Nephron progenitor cell (in vitro differentiated cells): ENCODE results near the gene TRIM8.

Source experiments
- DNase-seq: peaks from one replicate; pipeline ENCODE4 v3.0.0; 2021
- H3K27ac Mint-ChIP-seq: 2 replicates; pipeline ENCODE4 v1.8.0; 2021; ENCODE audit warnings: mild to moderate bottlenecking, moderate library complexity, mixed read lengths
- H3K27me3 Mint-ChIP-seq: 2 replicates; pipeline ENCODE4 v1.8.0; 2021; ENCODE audit warnings: mild to moderate bottlenecking, low read depth, mixed read lengths; ENCODE audit not compliant: poor library complexity
- H3K36me3 Mint-ChIP-seq: 2 replicates; pipeline ENCODE4 v1.8.0; 2021; ENCODE audit warnings: low read depth, mixed read lengths
- H3K4me1 Mint-ChIP-seq: 2 replicates; pipeline ENCODE4 v1.8.0; 2021; ENCODE audit warnings: mixed read lengths
- H3K4me3 Mint-ChIP-seq: 2 replicates; pipeline ENCODE4 v1.8.0; 2021; ENCODE audit warnings: mild to moderate bottlenecking, moderate library complexity, mixed read lengths
- H3K9me3 Mint-ChIP-seq: 2 replicates; pipeline ENCODE4 v1.8.0; 2021; ENCODE audit warnings: mild to moderate bottlenecking, moderate library complexity, mixed read lengths
- TF ChIP-seq, protein P1 (sequence below): fragments of 200-600 bp; sonication (generic); IDR thresholded peaks from 2 replicates; pipeline ENCODE4 v1.5.0; 2021; ENCODE audit warnings: antibody characterized with exemption

The TRIM8 gene

DNA sequence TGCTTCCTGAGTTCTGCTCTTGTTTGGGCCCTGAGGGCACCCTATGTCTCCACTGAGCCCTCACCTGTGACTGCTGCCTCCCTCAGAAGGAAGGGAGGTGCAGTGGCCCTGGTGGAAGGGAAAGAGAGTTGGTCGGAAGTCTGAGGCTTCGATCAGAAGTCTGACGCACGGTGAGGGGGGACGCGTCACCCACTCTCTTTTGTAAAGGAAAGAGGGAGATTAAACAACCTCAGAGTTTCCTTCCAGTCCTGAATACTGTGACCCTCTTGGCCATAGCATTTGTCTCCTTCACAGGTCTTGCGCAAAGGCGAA lies 31.4 kb upstream of the TRIM8 start:
- no peaks in the 10 kb centered on the region for H3K9me3 Mint-ChIP-seq
- H3K27ac Mint-ChIP-seq, result peak overlapping the region; percentile 83
- DNase-seq, result no peak
- peaks cover 3% of the 10 kb centered on the region for H3K27me3 Mint-ChIP-seq
- H3K36me3 Mint-ChIP-seq, result peaks cover 19% of the 10 kb centered on the region
- peaks cover 67% of the 10 kb centered on the region for H3K4me1 Mint-ChIP-seq
- no peak overlapping the region for H3K4me3 Mint-ChIP-seq
- TF ChIP-seq, protein P1, sequence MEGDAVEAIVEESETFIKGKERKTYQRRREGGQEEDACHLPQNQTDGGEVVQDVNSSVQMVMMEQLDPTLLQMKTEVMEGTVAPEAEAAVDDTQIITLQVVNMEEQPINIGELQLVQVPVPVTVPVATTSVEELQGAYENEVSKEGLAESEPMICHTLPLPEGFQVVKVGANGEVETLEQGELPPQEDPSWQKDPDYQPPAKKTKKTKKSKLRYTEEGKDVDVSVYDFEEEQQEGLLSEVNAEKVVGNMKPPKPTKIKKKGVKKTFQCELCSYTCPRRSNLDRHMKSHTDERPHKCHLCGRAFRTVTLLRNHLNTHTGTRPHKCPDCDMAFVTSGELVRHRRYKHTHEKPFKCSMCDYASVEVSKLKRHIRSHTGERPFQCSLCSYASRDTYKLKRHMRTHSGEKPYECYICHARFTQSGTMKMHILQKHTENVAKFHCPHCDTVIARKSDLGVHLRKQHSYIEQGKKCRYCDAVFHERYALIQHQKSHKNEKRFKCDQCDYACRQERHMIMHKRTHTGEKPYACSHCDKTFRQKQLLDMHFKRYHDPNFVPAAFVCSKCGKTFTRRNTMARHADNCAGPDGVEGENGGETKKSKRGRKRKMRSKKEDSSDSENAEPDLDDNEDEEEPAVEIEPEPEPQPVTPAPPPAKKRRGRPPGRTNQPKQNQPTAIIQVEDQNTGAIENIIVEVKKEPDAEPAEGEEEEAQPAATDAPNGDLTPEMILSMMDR, result no peak

DNA sequence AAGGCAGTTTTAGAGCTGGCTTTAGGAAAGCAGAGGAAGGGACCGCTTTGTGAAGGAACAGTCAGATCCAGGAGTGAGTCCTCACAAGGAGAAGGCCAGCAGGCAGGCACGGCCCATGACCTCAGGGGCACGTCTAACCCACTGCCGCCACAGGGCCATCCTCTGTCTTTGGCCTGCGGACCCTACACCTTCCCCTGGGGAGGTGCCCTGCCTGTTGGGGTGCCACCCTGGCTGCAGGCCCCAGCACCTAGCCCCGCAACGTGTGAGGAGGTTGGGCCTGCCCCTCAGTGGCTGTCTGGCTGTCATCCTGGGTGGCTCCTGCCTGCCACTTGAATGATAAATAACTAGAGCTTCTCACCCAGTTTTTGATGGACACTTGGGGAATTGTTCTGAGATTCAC lies 31.0 kb upstream of the TRIM8 start:
- peaks cover 19% of the 10 kb centered on the region for H3K36me3 Mint-ChIP-seq
- DNase-seq, result no peak
- H3K27me3 Mint-ChIP-seq, result peaks cover 3% of the 10 kb centered on the region
- peak overlapping the region; percentile 83 for H3K27ac Mint-ChIP-seq
- TF ChIP-seq, protein P1, result no peak
- H3K4me1 Mint-ChIP-seq, result peaks cover 70% of the 10 kb centered on the region
- no peak overlapping the region for H3K4me3 Mint-ChIP-seq
- no peaks in the 10 kb centered on the region for H3K9me3 Mint-ChIP-seq

DNA sequence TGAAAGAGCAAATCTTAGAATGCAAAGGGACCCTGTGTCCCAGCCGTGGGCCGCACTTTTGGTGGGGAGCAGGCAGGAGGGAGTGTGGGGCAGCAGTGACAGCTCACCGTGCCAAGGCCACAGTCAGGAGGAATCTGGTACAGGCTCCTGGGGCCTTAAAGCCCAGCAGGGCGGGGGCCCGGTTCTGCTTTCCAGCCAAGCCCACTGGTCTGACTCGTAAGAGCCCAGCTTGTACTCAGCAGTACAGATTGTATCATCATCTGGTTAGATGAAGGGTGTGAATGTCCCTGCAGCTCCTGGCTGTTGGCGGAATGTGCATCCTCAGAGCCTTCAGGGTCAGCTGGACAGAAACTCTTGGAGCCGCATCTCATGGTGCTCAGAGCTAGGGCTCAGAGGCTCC lies 30.5 kb upstream of the TRIM8 start:
- Mint-ChIP-seq H3K4me3 (no peak overlapping the region), H3K27me3 (peaks cover 3% of the 10 kb centered on the region), H3K27ac (peak overlapping the region; percentile 78), H3K9me3 (no peaks in the 10 kb centered on the region), H3K36me3 (peaks cover 19% of the 10 kb centered on the region), H3K4me1 (peaks cover 75% of the 10 kb centered on the region)
- TF ChIP-seq, protein P1, result no peak
- no peak for DNase-seq

DNA sequence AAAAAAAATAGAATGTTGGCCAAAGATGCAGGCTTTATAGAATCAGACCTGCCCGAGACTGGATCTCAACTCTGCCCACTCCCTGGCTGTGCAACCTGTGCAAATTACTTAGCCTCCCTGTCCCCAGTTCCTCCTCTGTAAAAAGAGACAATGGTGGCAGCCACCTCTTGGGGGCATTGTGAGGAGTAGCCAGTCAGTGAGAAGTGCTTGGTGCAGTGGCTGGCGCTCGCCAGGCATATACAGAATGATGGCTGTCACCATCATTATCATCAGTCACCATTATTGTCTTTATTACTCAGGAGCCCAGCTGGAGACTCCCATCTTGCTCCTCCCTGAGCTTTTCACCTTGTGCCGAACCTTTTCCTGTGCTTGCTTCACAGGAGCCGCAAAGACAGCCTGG lies 29.4 kb upstream of the TRIM8 start:
- no peak overlapping the region for H3K4me3 Mint-ChIP-seq
- H3K4me1 Mint-ChIP-seq, result peaks cover 83% of the 10 kb centered on the region
- H3K27me3 Mint-ChIP-seq, result peaks cover 3% of the 10 kb centered on the region
- no peaks in the 10 kb centered on the region for H3K9me3 Mint-ChIP-seq
- peaks cover 19% of the 10 kb centered on the region for H3K36me3 Mint-ChIP-seq
- peak overlapping the region; percentile 96 for H3K27ac Mint-ChIP-seq
- TF ChIP-seq, protein P1, result no peak
- DNase-seq, result no peak

DNA sequence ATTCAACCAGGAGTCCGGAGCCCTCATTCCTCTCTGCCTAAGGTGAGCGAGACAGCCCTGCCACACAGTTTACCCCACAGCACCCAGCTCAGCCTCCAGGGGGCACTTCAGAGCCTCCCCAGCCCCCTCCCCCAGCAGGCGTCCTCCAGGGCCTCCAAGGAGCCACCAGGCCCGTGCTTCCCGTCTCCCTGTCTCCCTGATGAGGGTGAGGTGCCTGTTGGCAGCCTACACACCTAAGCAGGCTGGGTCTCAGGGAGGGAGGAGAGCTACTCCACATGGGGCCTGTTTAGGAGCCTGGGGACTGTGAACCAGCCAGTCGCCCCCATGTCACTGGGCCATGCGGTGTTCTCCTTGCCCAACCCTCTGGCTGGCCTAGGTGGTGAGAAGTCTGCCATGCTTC lies 28.9 kb upstream of the TRIM8 start:
- Mint-ChIP-seq H3K4me3 (no peak overlapping the region), H3K4me1 (peaks cover 83% of the 10 kb centered on the region), H3K36me3 (peaks cover 18% of the 10 kb centered on the region), H3K27me3 (peaks cover 3% of the 10 kb centered on the region), H3K27ac (peak overlapping the region; percentile 97), H3K9me3 (no peaks in the 10 kb centered on the region)
- TF ChIP-seq, protein P1, result peak; percentile 36
- DNase-seq, result peak; percentile 45

DNA sequence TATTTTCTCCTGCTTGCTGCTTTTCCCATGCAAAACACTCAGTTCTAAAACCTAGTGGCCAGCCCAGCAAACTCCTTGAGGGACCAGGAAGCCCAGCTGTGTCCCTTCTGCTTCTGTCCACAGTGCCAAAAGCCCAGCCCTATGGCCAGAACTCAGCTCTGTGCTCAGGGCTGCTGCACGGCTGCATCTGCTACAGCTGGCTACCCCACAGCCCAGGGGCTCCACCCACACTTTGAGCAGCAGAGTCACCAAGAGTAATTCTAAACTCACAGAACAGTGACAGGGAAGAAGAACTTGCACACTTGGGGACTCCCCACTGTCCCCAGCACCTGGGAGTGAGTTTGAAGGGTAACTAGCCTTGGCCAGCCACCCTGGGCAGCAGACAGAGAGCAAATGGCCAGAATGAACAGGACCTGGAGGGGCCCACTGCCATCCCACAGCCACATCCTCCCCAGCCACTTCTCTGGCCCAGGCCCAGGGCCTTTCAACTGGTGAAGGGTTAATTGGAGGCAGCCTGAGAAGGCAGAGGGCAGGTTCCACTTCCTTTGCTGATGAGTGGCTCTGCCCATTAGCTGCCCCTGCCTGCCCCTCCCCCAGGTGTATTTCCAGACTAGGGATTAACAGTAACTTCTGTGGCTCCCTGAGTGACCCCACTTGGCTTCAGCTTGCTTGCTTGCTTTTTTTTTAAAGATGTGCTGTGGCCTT lies 28.1 kb upstream of the TRIM8 start:
- DNase-seq, result no peak
- H3K9me3 Mint-ChIP-seq, result no peaks in the 10 kb centered on the region
- TF ChIP-seq, protein P1, result no peak
- H3K4me1 Mint-ChIP-seq, result peaks cover 80% of the 10 kb centered on the region
- H3K27me3 Mint-ChIP-seq, result peaks cover 3% of the 10 kb centered on the region
- H3K36me3 Mint-ChIP-seq, result peaks cover 11% of the 10 kb centered on the region
- peak overlapping the region; percentile 57 for H3K27ac Mint-ChIP-seq
- H3K4me3 Mint-ChIP-seq, result no peak overlapping the region
